ENCODE measurements around the gene FGF3.

- TF ChIP-seq EZH2 (IDR thresholded peaks at IDR 0.05; ENCODE audit: insufficient read depth, poor library complexity, severe bottlenecking) (no peak), EZH2phosphoT487 (IDR thresholded peaks at IDR 0.05; ENCODE audit: insufficient read depth, low read depth) (no peak)
These were observed 22.9 kb upstream of the FGF3 start for GRCh38 chr11:69841859-69842698.

Measured in GM23248 (cell line).